HG02884 (cell line): ENCODE measurements around the gene ANKRD63.

Experiments used
- ATAC-seq: cut with Tn5 transposase; IDR thresholded peaks from one replicate; pipeline ENCODE4 v1.9.1; 2021; ENCODE audit warnings: mild to moderate bottlenecking, moderate library complexity; ENCODE audit not compliant: unreplicated experiment

Gene ANKRD63

GRCh38 chr15:40313531-40314398 lies 30.9 kb upstream of the ANKRD63 start:
- ATAC-seq: no peak

GRCh38 chr15:40312370-40313158 lies 29.7 kb upstream of the ANKRD63 start:
- ATAC-seq: no peak

GRCh38 chr15:40310993-40311392 lies 28.1 kb upstream of the ANKRD63 start:
- no peak for ATAC-seq

GRCh38 chr15:40310001-40310959 lies 27.4 kb upstream of the ANKRD63 start:
- ATAC-seq: no peak

GRCh38 chr15:40309344-40309862 lies 26.5 kb upstream of the ANKRD63 start:
- no peak for ATAC-seq

GRCh38 chr15:40307421-40308211 lies 24.8 kb upstream of the ANKRD63 start, which contains the start of gene PLCB2:
TSS of gene PLCB2 (minus strand) at chr15:40307935. CDS start at chr15:40307672, 263 bp downstream.
- ATAC-seq: peak; percentile 59

- no peak for ATAC-seq
Measured at GRCh38 chr15:40306908-40307307, 24.0 kb upstream of the ANKRD63 start.

GRCh38 chr15:40306371-40306770 lies 23.5 kb upstream of the ANKRD63 start:
- no peak for ATAC-seq

- no peak for ATAC-seq
Measured at GRCh38 chr15:40305281-40305680, 22.4 kb upstream of the ANKRD63 start.

GRCh38 chr15:40303576-40303975 lies 20.7 kb upstream of the ANKRD63 start:
- no peak for ATAC-seq

- ATAC-seq: no peak
Measured at GRCh38 chr15:40302981-40303380, 20.1 kb upstream of the ANKRD63 start.

GRCh38 chr15:40302288-40302886 lies 19.5 kb upstream of the ANKRD63 start:
- ATAC-seq: no peak

- ATAC-seq: no peak
Measured at GRCh38 chr15:40301467-40302179, 18.8 kb upstream of the ANKRD63 start.

- ATAC-seq: no peak
Measured at GRCh38 chr15:40300771-40301170, 17.9 kb upstream of the ANKRD63 start.

GRCh38 chr15:40300367-40300766 lies 17.5 kb upstream of the ANKRD63 start:
- no peak for ATAC-seq

- no peak for ATAC-seq
Measured at GRCh38 chr15:40298216-40298935, 15.5 kb upstream of the ANKRD63 start.

GRCh38 chr15:40297356-40297755 lies 14.5 kb upstream of the ANKRD63 start:
- no peak for ATAC-seq
